Omental fat pad (tissue), 4 donors: ENCODE results near the gene IGSF9B. TPM values are rescaled to one million over a fixed set of nuclear protein-coding genes. Genes with fewer than 3 reads are reported as not detected.

ENCODE experiments used
- ATAC-seq: fragments of 150-250 bp; one replicate; pipeline ENCODE4 v1.9.1; 2016; ENCODE audit warnings: mild to moderate bottlenecking, moderate library complexity; ENCODE audit not compliant: low FRiP score
- DNase-seq: peaks from one replicate; pipeline ENCODE4 v3.0.0-alpha.2; 2019; ENCODE audit warnings: low spot score
- CTCF ChIP-seq, 3 donors: fragments of 450-650 bp; IDR thresholded peaks; one replicate each; pipeline ENCODE4 v1.5.1; 2016 to 2017; ENCODE audit warnings: antibody characterized with exemption in 3 of 3, mild to moderate bottlenecking in 3 of 3, moderate library complexity in 2 of 3
- total RNA-seq, 4 donors: library from RNA; depleted of rRNA; stranded (reverse); fragments of >200 nt; gene quantifications; one replicate each; pipeline ENCODE4 v1.1.0, GENCODE V29; 2016

Gene IGSF9B
- total RNA-seq, 4 donors from 2014 or later, result 2.0 to 29.7 (median 6.6) TPM

- DNase-seq (no peak), ATAC-seq (no peak)
- TF ChIP-seq CTCF (IDR thresholded peaks at IDR 0.05), result no peak
These were observed 10.3 kb upstream of the IGSF9B start for GRCh38 chr11:133966921-133967598.

GRCh38 chr11:133966172-133966651 lies 9.4 kb upstream of the IGSF9B start:
- peak; percentile 31 for ATAC-seq
- TF ChIP-seq CTCF (IDR thresholded peaks at IDR 0.05), result no peak
- no peak for DNase-seq

- DNase-seq, result no peak
- ATAC-seq, result peak; percentile 88
- no peak for TF ChIP-seq CTCF (IDR thresholded peaks at IDR 0.05)
These were observed 8.3 kb upstream of the IGSF9B start for GRCh38 chr11:133965031-133965601.

- ATAC-seq (no peak), DNase-seq (no peak)
- no peak for TF ChIP-seq CTCF (IDR thresholded peaks at IDR 0.05)
These were observed 7.6 kb upstream of the IGSF9B start for GRCh38 chr11:133964356-133964755.

- DNase-seq (no peak), ATAC-seq (no peak)
- no peak for TF ChIP-seq CTCF (IDR thresholded peaks at IDR 0.05)
These were observed 5.1 kb upstream of the IGSF9B start for GRCh38 chr11:133961890-133962289.

- ATAC-seq (no peak), DNase-seq (no peak)
- no peak for TF ChIP-seq CTCF (IDR thresholded peaks at IDR 0.05)
These were observed 1.1 kb upstream of the IGSF9B start for GRCh38 chr11:133957900-133958299.

GRCh38 chr11:133955945-133956421 lies 785 bp downstream of the IGSF9B start:
- DNase-seq, result no peak
- no peak for TF ChIP-seq CTCF (IDR thresholded peaks at IDR 0.05)
- ATAC-seq, result no peak
